Liver (tissue), 9 donors: ENCODE results near the gene TULP4. TPM values are rescaled to one million over a fixed set of nuclear protein-coding genes. Genes with fewer than 3 reads are reported as not detected.

Experiments used
- DNase-seq: peaks from one replicate; pipeline ENCODE4 v3.0.0-alpha.2; 2017; ENCODE audit warnings: low spot score
- H3K27ac ChIP-seq, 2 donors: one replicate each; pipeline ENCODE4 v1.7.0; 2013; ENCODE audit warnings: inconsistent platforms in 2 of 2, low read length in 2 of 2, control low read depth in 1 of 2, low read depth in 1 of 2, mild to moderate bottlenecking in 1 of 2
- H3K27me3 ChIP-seq, 4 donors: one replicate each; pipeline versions ENCODE4 v1.6.1 to v1.7.0; 2013; ENCODE audit warnings: low read length in 3 of 4, inconsistent platforms in 1 of 4, mild to moderate bottlenecking in 1 of 4, moderate library complexity in 1 of 4; ENCODE audit not compliant: control insufficient read depth in 4 of 4, insufficient read depth in 4 of 4
- H3K36me3 ChIP-seq, 4 donors: one replicate each; pipeline versions ENCODE4 v1.6.1 to v1.7.0; 2013; ENCODE audit warnings: low read length in 3 of 4, mild to moderate bottlenecking in 3 of 4, low read depth in 1 of 4, moderate library complexity in 1 of 4; ENCODE audit not compliant: control insufficient read depth in 4 of 4, insufficient read depth in 3 of 4
- H3K4me1 ChIP-seq, 4 donors: one replicate each; pipeline versions ENCODE4 v1.6.1 to v1.7.0; 2013; ENCODE audit warnings: low read length in 3 of 4, mild to moderate bottlenecking in 3 of 4, moderate library complexity in 1 of 4; ENCODE audit not compliant: control insufficient read depth in 4 of 4, insufficient read depth in 4 of 4
- H3K4me3 ChIP-seq, 3 donors: one replicate each; pipeline versions ENCODE4 v1.6.1 to v1.7.0; 2013; ENCODE audit warnings: low read length in 3 of 3, control low read depth in 1 of 3, low read depth in 1 of 3, mild to moderate bottlenecking in 1 of 3
- H3K9ac ChIP-seq, 2 donors: one replicate each; pipeline ENCODE4 v1.7.0; 2013; ENCODE audit warnings: low read length in 2 of 2, mild to moderate bottlenecking in 2 of 2, moderate library complexity in 2 of 2, control low read depth in 1 of 2, low read depth in 1 of 2
- H3K9me3 ChIP-seq, 4 donors: one replicate each; pipeline versions ENCODE4 v1.6.1 to v1.7.0; 2013; ENCODE audit warnings: low read length in 3 of 4; ENCODE audit not compliant: control insufficient read depth in 4 of 4
- ATF3 ChIP-seq: IDR thresholded peaks from 2 replicates; pipeline ENCODE4 v1.6.1; 2016; ENCODE audit warnings: antibody characterized with exemption
- EGR1 ChIP-seq, 2 donors: IDR thresholded peaks; 2 replicates each; pipeline ENCODE4 v1.6.1; 2016 to 2018; ENCODE audit warnings: antibody characterized with exemption in 2 of 2, low read depth in 2 of 2
- FOXA2 ChIP-seq: IDR thresholded peaks from 2 replicates; pipeline ENCODE4 v1.6.1; 2016; ENCODE audit warnings: antibody characterized with exemption
- GABPA ChIP-seq, 2 donors: IDR thresholded peaks in 1 of 2; conservative IDR thresholded peaks in 1 of 2; 2 replicates each; pipeline ENCODE4 v1.6.1; 2016; ENCODE audit warnings: antibody characterized with exemption in 2 of 2, mild to moderate bottlenecking in 1 of 2, moderate library complexity in 1 of 2
- HNF4A ChIP-seq, 2 donors: conservative IDR thresholded peaks; 2 replicates each; pipeline ENCODE4 v1.6.1; 2016; ENCODE audit warnings: antibody characterized with exemption in 2 of 2, mild to moderate bottlenecking in 2 of 2
- HNF4G ChIP-seq: IDR thresholded peaks from 2 replicates; pipeline ENCODE4 v1.6.1; 2016; ENCODE audit warnings: antibody characterized with exemption
- JUND ChIP-seq, 2 donors: IDR thresholded peaks; 2 replicates each; pipeline ENCODE4 v1.6.1; 2016; ENCODE audit warnings: antibody characterized with exemption in 2 of 2
- NR2F2 ChIP-seq: IDR thresholded peaks from 2 replicates; pipeline ENCODE4 v1.6.1; 2016; ENCODE audit warnings: antibody characterized with exemption
- REST ChIP-seq: IDR thresholded peaks from 2 replicates; pipeline ENCODE4 v1.6.1; 2016; ENCODE audit warnings: antibody characterized with exemption, mild to moderate bottlenecking
- YY1 ChIP-seq: IDR thresholded peaks from 2 replicates; pipeline ENCODE4 v1.6.1; 2016; ENCODE audit warnings: antibody characterized with exemption, mild to moderate bottlenecking
- ZBTB33 ChIP-seq: IDR thresholded peaks from 2 replicates; pipeline ENCODE4 v1.6.1; 2016; ENCODE audit warnings: antibody characterized with exemption
- WGBS: extraction: QIAGEN DNeasy Blood & Tissue Kit; methylation state at CpG from one replicate; pipeline ENCODE4 v1.1.7; 2013; 5-methylcytosine and 5-hydroxymethylcytosine counted together
- polyA plus RNA-seq, 2 donors: library from polyadenylated mRNA; stranded (reverse) in 1 of 2; unstranded in 1 of 2; fragments of 200-250 nt in 1 of 2; fragments of >200 nt in 1 of 2; fragmentation: Nextera tagmentation in 1 of 2; extraction: Ambion mirVana in 1 of 2; gene quantifications; one replicate each; pipeline versions ENCODE4 v1.2.1 to v1.2.3, GENCODE V29; 2013 to 2015
- total RNA-seq, 2 donors: library from RNA; depleted of rRNA; stranded (reverse); fragments of >200 nt; gene quantifications; one replicate each; pipeline ENCODE4 v1.2.3, GENCODE V29; 2014
- donor health status: healthy.
- donor health status: healthy.
- donor health status: healthy.
- donor health status: healthy.
- donor health status: healthy.

The TULP4 gene
- total and polyA plus RNA-seq, 4 donors = 2.2 to 53.3 (median 18.0) TPM

- no peak for TF ChIP-seq HNF4A (conservative IDR thresholded peaks at IDR 0.05)
These were observed 196.2 kb downstream of the TULP4 start (continued) for GRCh38 chr6:158508450-158508849.

GRCh38 chr6:158509465-158509864 is 197.2 kb downstream of the TULP4 start:
- Histone ChIP-seq H3K27ac (no peak overlapping the region), H3K36me3 (peaks cover 0 to 7% (median 0%) of the 10 kb centered on the region in 4 donors), H3K9ac (no peak overlapping the region), H3K9me3 (no peaks in the 10 kb centered on the region), H3K4me3 (no peak overlapping the region), H3K27me3 (no peaks in the 10 kb centered on the region), H3K4me1 (no peaks in the 10 kb centered on the region)
- DNase-seq = no peak
- TF ChIP-seq HNF4A (conservative IDR thresholded peaks at IDR 0.05) (no peak), ATF3 (no peak), EGR1 (IDR thresholded peaks at IDR 0.05; ENCODE audit: low read depth in 2 of 2) (no peak), FOXA2 (no peak), NR2F2 (no peak)
- WGBS = 65% methylated on average over 11 of the region's 11 CpGs

GRCh38 chr6:158512809-158513208 is 200.5 kb downstream of the TULP4 start:
- H3K27ac ChIP-seq = no peak overlapping the region
- H3K4me3 ChIP-seq = no peak overlapping the region
- TF ChIP-seq JUND (IDR thresholded peaks at IDR 0.05) = no peak
- no peak for TF ChIP-seq YY1
- no peak for TF ChIP-seq GABPA (IDR thresholded peaks at IDR 0.05 in 1 of 2, conservative IDR thresholded peaks at IDR 0.05 in 1 of 2)
- TF ChIP-seq ATF3 = no peak
- no peak for TF ChIP-seq HNF4G
- TF ChIP-seq REST = no peak
- TF ChIP-seq EGR1 (IDR thresholded peaks at IDR 0.05; ENCODE audit: low read depth in 2 of 2) = no peak
- no peak for TF ChIP-seq ZBTB33
- TF ChIP-seq HNF4A (conservative IDR thresholded peaks at IDR 0.05) = no peak
- no peaks in the 10 kb centered on the region for H3K9me3 ChIP-seq
- H3K4me1 ChIP-seq = peaks cover 0 to 2% (median 0%) of the 10 kb centered on the region in 4 donors
- H3K9ac ChIP-seq = no peak overlapping the region
- no peak for DNase-seq
- H3K36me3 ChIP-seq = no peaks in the 10 kb centered on the region
- H3K27me3 ChIP-seq = peaks cover 0 to 9% (median 0%) of the 10 kb centered on the region in 4 donors
- WGBS = 93% methylated on average over 4 of the region's 4 CpGs
